ENCODE measurements around the gene UBAC1.
"Not testable (repeated sequence)": the region's sequence is repeated elsewhere in the genome, so short reads cannot be mapped to it uniquely, and the experiment has no call there.

The UBAC1 gene

DNA sequence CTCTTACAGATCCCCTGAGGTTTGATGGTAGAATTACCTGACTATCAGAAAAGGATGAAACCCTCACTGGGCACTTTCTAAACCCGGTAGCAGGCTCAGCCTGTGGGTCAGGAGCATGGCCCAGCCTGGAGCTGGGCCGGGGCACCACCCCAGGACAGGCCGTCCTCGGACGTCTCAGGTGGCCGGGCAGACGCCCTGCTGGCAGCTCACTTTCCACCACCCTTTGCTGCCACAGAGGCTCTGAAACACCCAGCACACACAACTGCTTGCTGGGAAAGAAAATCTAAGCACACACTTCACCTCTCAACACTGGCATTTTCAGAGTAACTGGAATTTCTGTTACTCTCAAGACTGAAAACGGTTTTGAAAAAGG, 4.4 kb downstream of the UBAC1 start:
- DNase-seq: no peak

DNA sequence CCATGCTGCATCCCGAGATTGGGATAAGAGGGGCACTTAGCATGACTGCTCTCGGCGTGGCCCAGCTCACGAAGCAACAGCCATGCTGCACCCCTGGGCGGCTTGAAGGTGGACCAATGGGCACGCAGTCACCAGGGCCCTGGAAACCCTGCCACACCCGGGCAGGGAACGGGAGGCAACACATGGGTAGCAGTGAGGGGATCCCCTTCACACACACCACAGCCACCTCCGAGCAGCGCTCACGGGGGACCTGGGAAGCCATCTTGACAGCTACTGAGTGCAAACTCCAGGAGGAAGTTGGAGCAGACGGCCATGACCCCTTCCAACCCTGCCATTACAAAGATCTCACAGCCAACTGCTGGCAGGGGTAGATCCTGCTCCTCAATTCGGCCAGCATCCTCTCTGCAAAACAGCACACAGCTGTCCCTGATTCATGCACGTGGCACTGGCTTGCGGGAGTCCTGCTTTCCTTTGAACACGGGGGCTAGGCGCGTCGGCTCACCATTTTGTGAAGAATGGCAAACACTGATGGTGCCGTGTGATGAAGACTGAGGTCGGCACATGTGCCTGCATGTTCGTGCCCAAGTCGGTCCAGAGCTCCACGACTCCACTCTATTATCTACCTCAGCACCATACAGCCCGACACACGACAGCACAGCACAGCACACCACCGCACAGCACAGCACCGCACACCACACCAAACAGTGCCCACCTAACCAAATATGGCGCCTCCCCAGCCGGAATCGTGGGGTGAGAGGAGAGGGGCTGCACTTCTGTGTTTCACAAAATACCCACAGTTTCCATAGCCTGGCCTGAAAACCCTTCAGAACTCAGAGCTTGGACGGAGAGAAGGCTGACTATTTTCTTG, 5.0 kb downstream of the UBAC1 start:
- DNase-seq: no peak

DNA sequence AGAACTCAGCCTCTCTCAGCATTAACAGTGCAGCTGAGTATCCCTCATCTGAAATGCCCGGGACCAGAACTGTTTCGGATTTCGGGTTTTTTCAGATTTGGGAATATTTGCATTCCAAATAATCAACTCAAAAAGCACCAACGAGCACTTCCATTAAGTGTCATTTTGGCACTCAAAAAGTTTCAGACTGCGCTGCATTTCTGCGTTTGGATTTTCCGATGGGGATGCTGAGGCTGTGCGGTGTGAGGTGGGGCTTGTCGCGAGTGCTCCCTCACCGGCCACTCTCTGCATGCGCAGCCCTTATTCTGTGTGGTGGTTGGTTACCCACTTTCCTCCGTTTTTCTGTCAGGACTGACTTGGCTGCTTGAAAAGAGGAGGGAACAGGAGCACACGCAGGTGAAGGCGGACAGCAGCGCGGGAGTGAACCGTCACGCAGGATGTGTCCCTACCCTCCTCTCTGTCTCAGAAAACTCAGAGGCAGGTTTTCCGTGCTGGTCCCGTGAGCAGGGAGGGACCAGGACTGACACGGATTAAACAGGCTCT, 8.4 kb downstream of the UBAC1 start:
- no peak for DNase-seq

DNA sequence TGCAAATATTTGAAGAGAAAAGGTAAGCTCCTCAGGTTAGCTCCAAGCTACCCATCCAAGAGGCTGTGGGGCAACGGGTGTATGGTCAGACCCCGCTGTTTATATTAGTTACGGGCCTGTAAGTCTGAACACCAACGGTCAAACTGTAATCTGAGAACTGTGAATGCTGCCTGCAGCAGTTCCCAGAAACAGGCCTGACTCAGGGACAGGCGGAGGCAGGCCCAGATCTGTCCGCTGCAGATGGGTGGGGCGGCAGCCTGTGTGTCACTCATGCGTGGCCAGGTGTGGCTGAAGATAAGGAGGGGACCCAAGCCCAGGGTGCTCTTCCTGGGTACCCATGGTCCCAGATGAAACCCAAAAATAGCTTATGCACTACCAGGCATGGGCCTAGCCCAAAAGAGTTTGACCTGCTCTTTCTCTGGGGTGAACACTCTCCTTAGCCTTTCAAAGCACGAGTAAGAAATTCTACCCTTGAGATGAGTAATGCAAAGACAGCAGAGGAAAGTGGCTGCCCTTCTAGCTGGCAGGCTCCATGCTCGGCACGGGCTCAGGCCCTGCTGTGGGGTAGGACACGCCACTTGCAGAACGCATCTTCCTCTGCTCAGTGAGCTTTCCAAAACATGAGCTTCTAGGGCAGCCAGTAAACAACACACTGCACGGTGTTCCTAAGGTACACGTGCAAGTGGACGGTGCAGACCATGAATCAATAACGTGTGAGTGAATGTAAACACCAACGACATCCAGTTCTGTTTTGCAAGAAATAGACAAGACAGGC, 9.1 kb downstream of the UBAC1 start:
- peak; percentile 97 for DNase-seq

DNA sequence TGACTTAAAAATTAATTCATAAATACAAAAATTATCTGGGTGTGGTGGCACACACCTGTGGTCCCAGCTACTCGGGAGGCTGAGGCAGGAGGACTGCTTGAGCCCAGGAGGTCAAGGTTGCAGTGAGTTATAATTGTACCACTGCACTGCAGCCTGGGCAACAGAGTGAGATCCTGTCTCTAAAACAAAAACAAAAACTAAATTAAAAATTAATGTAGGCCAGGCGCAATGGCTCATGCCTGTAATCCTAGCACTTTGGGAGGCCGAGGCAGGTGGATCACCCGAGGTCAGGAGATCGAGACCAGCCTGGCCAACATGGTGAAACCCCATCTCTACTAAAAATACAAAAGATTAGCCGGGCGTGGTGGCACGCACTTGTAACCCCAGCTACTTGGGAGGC, 9.9 kb downstream of the UBAC1 start:
- DNase-seq: not testable (repeated sequence)

DNA sequence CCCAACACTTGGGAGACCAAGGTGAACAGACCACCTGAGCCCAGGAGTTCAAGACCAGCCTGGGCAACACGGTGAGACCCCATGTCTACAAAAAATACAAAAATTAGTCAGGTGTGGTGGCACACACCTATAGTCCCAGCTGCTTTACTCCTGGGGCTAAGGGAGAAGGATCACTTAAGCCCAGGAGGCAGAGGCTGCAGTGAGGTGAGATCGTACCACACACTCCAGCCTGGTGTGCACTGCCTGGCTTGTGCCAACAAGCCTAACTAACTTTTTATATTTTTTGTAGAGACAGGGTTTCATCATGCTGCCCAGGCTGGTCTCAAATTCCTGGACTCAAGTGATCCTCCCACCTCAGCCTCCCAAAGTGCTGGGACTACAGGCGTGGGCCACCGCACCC, 10.3 kb downstream of the UBAC1 start:
- peak; percentile 54 for DNase-seq

DNA sequence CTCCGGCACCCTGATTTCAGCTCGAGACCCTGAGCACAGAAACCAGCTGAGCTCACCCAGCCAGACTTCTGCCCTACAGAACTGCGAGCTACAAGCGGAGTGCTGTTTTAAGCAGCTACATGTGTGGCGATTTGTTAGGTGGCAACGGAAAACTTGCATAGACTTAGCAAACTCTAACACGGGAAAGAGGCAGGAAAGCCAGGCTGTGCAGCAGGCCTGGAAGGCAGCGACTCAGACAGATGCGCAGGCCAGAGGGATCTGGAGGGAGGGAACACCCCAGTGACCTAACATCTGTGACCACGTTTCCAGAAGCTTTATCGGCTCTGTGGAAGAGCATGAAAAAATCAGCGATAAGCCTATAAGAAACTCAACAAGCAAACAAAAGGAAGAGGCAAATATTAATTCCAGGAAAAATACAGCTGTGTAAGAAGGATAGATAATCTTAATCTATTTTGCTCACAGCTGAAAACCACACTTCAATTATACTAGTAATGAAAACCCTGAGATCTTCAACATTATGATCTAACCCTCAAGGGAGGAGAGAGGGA, 11.0 kb downstream of the UBAC1 start:
- peak; percentile 93 for DNase-seq

GRCh38 chr9:135949501-135950134, 11.6 kb downstream of the UBAC1 start:
- DNase-seq: no peak

- peak; percentile 22 for DNase-seq
Observed at GRCh38 chr9:135948968-135949367, 12.2 kb downstream of the UBAC1 start.

DNA sequence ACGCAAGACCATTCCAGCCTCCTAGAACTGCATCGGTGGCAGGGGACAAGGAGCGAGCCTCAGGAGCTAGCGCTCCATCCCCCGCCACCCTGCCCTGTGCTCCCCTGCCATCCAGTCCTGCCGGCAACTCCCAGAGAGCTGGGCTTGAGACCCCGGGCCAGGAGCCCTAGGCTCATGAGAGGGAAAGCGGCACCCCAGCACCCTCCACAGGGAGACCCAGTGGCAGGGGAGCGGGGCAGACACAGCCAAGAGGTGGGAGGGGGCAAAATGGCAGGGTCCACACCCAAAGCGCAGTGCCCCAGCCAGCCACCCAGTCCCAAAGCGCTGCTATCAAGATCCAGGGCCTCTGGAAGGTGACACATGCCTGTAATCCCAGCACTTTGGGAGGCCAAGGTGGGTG, 12.7 kb downstream of the UBAC1 start:
- no peak for DNase-seq

DNA sequence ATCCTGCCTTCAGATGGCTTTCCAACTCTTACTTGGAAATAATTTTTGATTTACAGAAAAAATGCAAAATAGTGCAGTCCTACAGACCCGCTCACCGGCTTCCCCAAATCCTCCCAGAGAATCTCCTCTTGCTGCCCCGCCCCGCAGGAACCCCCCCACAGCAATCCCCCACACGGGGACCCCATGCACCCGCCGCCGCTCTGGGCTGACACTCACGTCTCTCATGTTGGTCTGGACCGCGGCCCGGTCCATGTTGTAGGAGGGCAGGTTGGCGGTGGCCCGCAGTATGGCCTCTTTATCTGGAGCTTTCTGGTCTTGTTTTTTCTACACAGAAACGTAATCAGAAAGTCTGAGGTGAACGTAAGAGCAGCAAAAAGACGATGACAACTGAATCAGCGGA, 13.6 kb downstream of the UBAC1 start:
- no peak for DNase-seq

GRCh38 chr9:135947105-135947504, 14.1 kb downstream of the UBAC1 start:
- DNase-seq: not testable (repeated sequence)

- no peak for DNase-seq
Observed at GRCh38 chr9:135946392-135946994, 14.7 kb downstream of the UBAC1 start.

DNA sequence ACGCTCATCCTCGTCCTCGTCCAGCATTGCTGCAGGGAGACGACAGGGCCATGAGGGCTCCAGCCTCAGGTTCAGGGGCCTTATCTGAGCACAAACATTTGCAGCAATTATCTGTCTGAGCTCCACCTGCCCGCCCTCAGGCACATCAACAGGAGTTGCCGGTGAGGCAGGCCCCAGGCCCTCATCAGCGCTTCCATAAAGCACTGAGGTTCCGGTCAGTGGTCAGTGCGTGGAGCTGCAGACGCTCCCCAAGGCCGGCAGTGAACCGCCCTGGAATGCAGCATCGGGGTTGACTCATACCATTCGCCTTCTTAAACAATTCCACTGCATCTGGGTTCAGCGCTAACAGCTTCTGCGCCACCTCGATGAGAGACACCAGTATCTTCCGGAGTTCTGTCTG, 15.2 kb downstream of the UBAC1 start:
- DNase-seq: no peak

GRCh38 chr9:135944444-135945252, 16.5 kb downstream of the UBAC1 start:
- no peak for DNase-seq

GRCh38 chr9:135943604-135944003, 17.6 kb downstream of the UBAC1 start:
- DNase-seq: not testable (repeated sequence)

- DNase-seq: no peak
Observed at GRCh38 chr9:135941288-135941995, 19.7 kb downstream of the UBAC1 start.

DNA sequence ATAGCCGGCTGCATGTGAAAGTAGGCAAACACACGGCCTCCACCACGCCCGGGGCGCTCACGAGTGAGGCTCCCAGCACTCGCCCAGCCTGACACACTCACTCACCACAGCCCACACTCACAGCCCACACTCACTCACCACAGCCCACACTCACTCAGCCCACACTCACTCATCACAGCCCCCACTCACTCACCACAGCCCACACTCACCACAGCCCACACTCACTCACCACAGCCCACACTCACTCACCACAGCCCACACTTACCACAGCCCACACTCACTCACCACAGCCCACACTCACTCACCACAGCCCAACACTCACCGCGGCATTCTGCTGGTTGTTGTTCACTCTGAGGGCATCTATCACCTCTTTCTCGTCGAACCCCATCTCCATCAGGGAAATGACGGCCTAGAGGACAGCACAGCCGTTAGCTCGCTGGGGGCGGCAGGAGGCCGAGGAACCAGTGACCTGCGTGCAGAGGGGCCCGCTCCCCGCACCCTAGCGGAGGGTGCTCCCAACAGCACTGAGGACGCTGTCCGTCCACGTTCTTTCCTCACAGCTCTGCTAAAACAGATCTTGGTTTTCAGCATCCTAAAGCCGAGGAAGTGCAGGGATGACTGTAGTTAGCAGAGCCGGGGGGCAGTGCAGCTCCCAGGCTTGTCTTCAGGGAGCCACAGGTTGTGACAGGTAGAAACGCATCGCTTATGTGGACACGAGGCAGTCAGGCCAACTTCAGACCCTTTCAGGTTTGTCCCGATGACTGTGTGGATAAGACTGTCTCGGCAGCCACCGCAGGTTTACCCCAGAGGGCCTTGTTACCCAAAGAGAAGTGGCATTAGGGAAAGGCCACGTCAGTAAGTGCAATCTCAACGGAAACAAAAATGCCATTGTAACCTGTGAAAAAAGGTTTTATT, 21.6 kb downstream of the UBAC1 start:
- peak; percentile 69 for DNase-seq

GRCh38 chr9:135937521-135938489, 23.4 kb downstream of the UBAC1 start:
- DNase-seq: no peak
